GM19328 (cell line): ENCODE results near the gene UGGT2.

ENCODE experiments used
- ATAC-seq: cut with Tn5 transposase; IDR thresholded peaks from one replicate; pipeline ENCODE4 v1.9.1; 2021; ENCODE audit warnings: mild to moderate bottlenecking, moderate library complexity; ENCODE audit not compliant: unreplicated experiment

Gene UGGT2

GRCh38 chr13:95754069-95754468 lies 299.1 kb downstream of the UGGT2 start:
- ATAC-seq = no peak

- no peak for ATAC-seq
Measured at GRCh38 chr13:95752677-95753076, 300.5 kb downstream of the UGGT2 start.
